OCI-M1 (cell line): ENCODE data around the gene ELMO1.

ENCODE experiments used
- DNase-seq: peaks from one replicate; lab custom pipeline; 2025; lab: John Stamatoyannopoulos, UW

ELMO1 gene

GRCh38 chr7:37267251-37267650, 181.4 kb downstream of the ELMO1 start:
- DNase-seq, result no peak

GRCh38 chr7:37265876-37266275, 182.8 kb downstream of the ELMO1 start:
- no peak for DNase-seq

GRCh38 chr7:37265006-37265405, 183.7 kb downstream of the ELMO1 start:
- no peak for DNase-seq

GRCh38 chr7:37262181-37262580, 186.5 kb downstream of the ELMO1 start:
- DNase-seq, result no peak

GRCh38 chr7:37259319-37259821, 189.3 kb downstream of the ELMO1 start:
- DNase-seq, result no peak

GRCh38 chr7:37256631-37257030, 192.0 kb downstream of the ELMO1 start:
- DNase-seq, result no peak

GRCh38 chr7:37255327-37255944, 193.2 kb downstream of the ELMO1 start:
- DNase-seq, result no peak

- DNase-seq, result no peak
These were observed 197.4 kb downstream of the ELMO1 start for GRCh38 chr7:37251222-37251621.

- no peak for DNase-seq
These were observed 199.4 kb downstream of the ELMO1 start for GRCh38 chr7:37249240-37249639.

- no peak for DNase-seq
These were observed 200.2 kb downstream of the ELMO1 start for GRCh38 chr7:37248396-37248861.

GRCh38 chr7:37247861-37248260, 200.8 kb downstream of the ELMO1 start:
- DNase-seq, result peak; percentile 2

GRCh38 chr7:37245590-37245989, 203.1 kb downstream of the ELMO1 start:
- DNase-seq, result no peak

GRCh38 chr7:37236906-37237305, 211.8 kb downstream of the ELMO1 start:
- no peak for DNase-seq

- no peak for DNase-seq
These were observed 212.9 kb downstream of the ELMO1 start for GRCh38 chr7:37235813-37236212.

- peak; percentile 11 for DNase-seq
These were observed 213.7 kb downstream of the ELMO1 start for GRCh38 chr7:37234928-37235327.

- no peak for DNase-seq
These were observed 214.3 kb downstream of the ELMO1 start for GRCh38 chr7:37234334-37234733.

GRCh38 chr7:37231613-37232012, 217.1 kb downstream of the ELMO1 start:
- DNase-seq, result no peak

- DNase-seq, result no peak
These were observed 218.4 kb downstream of the ELMO1 start for GRCh38 chr7:37230221-37230620.

GRCh38 chr7:37229381-37229780, 219.3 kb downstream of the ELMO1 start:
- DNase-seq, result no peak

- DNase-seq, result no peak
These were observed 223.2 kb downstream of the ELMO1 start for GRCh38 chr7:37225285-37225969.

- DNase-seq, result no peak
These were observed 223.9 kb downstream of the ELMO1 start for GRCh38 chr7:37224746-37225145.

GRCh38 chr7:37220664-37221063, 228.0 kb downstream of the ELMO1 start:
- no peak for DNase-seq

- DNase-seq, result no peak
These were observed 229.7 kb downstream of the ELMO1 start for GRCh38 chr7:37218956-37219355.

- no peak for DNase-seq
These were observed 231.7 kb downstream of the ELMO1 start for GRCh38 chr7:37216923-37217322.
